HG03432 (cell line): ENCODE data around the gene FAM107B.
"Not testable (repeated sequence)": the region's sequence is repeated elsewhere in the genome, so short reads cannot be mapped to it uniquely, and the experiment has no call there.

Experiments used
- ATAC-seq: cut with Tn5 transposase; IDR thresholded peaks from one replicate; pipeline ENCODE4 v1.9.1; 2021; ENCODE audit warnings: mild to moderate bottlenecking, moderate library complexity; ENCODE audit not compliant: unreplicated experiment

Gene FAM107B

GRCh38 chr10:14604181-14605142 is 170.2 kb downstream of the FAM107B start:
- ATAC-seq, result peak; percentile 52

GRCh38 chr10:14603534-14604102 is 171.1 kb downstream of the FAM107B start:
- ATAC-seq, result peak; percentile 12

- no peak for ATAC-seq
These were observed 171.7 kb downstream of the FAM107B start for GRCh38 chr10:14602807-14603533.

GRCh38 chr10:14601872-14602725 is 172.6 kb downstream of the FAM107B start:
- peak; percentile 35 for ATAC-seq

GRCh38 chr10:14601326-14601725 is 173.4 kb downstream of the FAM107B start:
- ATAC-seq, result no peak

- no peak for ATAC-seq
These were observed 174.6 kb downstream of the FAM107B start for GRCh38 chr10:14600065-14600464.

- ATAC-seq, result no peak
These were observed 175.6 kb downstream of the FAM107B start for GRCh38 chr10:14598809-14599764.

- no peak for ATAC-seq
These were observed 179.0 kb downstream of the FAM107B start for GRCh38 chr10:14595526-14596182.

GRCh38 chr10:14594878-14595525 is 179.7 kb downstream of the FAM107B start:
- ATAC-seq, result no peak

GRCh38 chr10:14593806-14594205 is 180.9 kb downstream of the FAM107B start:
- ATAC-seq, result no peak

GRCh38 chr10:14592566-14592965 is 182.1 kb downstream of the FAM107B start:
- ATAC-seq, result no peak

GRCh38 chr10:14592026-14592425 is 182.7 kb downstream of the FAM107B start:
- no peak for ATAC-seq

GRCh38 chr10:14588938-14589294 is 185.8 kb downstream of the FAM107B start:
- not testable (repeated sequence) for ATAC-seq

- peak; percentile 68 for ATAC-seq
These were observed 186.4 kb downstream of the FAM107B start for GRCh38 chr10:14588084-14588937.

GRCh38 chr10:14587540-14588083 is 187.1 kb downstream of the FAM107B start:
- no peak for ATAC-seq

GRCh38 chr10:14586901-14587300 is 187.8 kb downstream of the FAM107B start:
- ATAC-seq, result no peak
